GM23248 (cell line): ENCODE results near the gene RNF214. TPM values are rescaled to one million over a fixed set of nuclear protein-coding genes. Genes with fewer than 3 reads are reported as not detected.

ENCODE experiments used
- DNase-seq: peaks from one replicate; pipeline ENCODE4 v3.0.0-alpha.2; 2015
- H2AFZ ChIP-seq: fragments of 200-600 bp; sonication (generic); 2 replicates; pipeline ENCODE4 v1.6.1; 2016; ENCODE audit warnings: antibody characterized with exemption
- H3F3A ChIP-seq: fragments of 200-600 bp; sonication (generic); 2 replicates; pipeline ENCODE4 v1.6.1; 2016; ENCODE audit warnings: mild to moderate bottlenecking, antibody characterized with exemption, mixed run types; ENCODE audit not compliant: insufficient read depth
- H3K27ac ChIP-seq: fragments of 200-600 bp; sonication (generic); 2 replicates; pipeline ENCODE4 v1.5.1; 2016; ENCODE audit warnings: mild to moderate bottlenecking
- H3K27me3 ChIP-seq: fragments of 200-600 bp; sonication (generic); replicated peaks from 2 replicates; pipeline ENCODE4 v1.6.1; 2016; ENCODE audit warnings: mild to moderate bottlenecking; ENCODE audit not compliant: insufficient read depth
- H3K36me3 ChIP-seq: fragments of 200-600 bp; sonication (generic); 2 replicates; pipeline ENCODE4 v1.6.1; 2016; ENCODE audit warnings: low read depth, mild to moderate bottlenecking
- H3K4me1 ChIP-seq: fragments of 200-600 bp; sonication (generic); 2 replicates; pipeline ENCODE4 v1.6.1; 2016; ENCODE audit warnings: mild to moderate bottlenecking; ENCODE audit not compliant: insufficient read depth
- H3K4me2 ChIP-seq: fragments of 200-600 bp; sonication (generic); one replicate; pipeline ENCODE4 v1.6.1; 2016; ENCODE audit warnings: mild to moderate bottlenecking; ENCODE audit not compliant: unreplicated experiment
- H3K4me3 ChIP-seq: fragments of 200-600 bp; sonication (generic); 2 replicates; pipeline ENCODE4 v1.5.1; 2016; ENCODE audit warnings: mild to moderate bottlenecking
- H3K79me2 ChIP-seq: fragments of 200-600 bp; sonication (generic); 2 replicates; pipeline ENCODE4 v1.6.1; 2016; ENCODE audit warnings: mild to moderate bottlenecking; ENCODE audit not compliant: insufficient read depth
- H3K9ac ChIP-seq: fragments of 200-600 bp; sonication (generic); 2 replicates; pipeline ENCODE4 v1.6.1; 2016; ENCODE audit warnings: mild to moderate bottlenecking
- H3K9me2 ChIP-seq: fragments of 200-600 bp; sonication (generic); 2 replicates; pipeline ENCODE4 v1.6.1; 2016; ENCODE audit warnings: mixed run types, mild to moderate bottlenecking, moderate library complexity; ENCODE audit not compliant: insufficient read depth
- H3K9me3 ChIP-seq: fragments of 200-600 bp; sonication (generic); one replicate; pipeline ENCODE4 v1.6.1; 2017; ENCODE audit warnings: low read depth
- H4K20me1 ChIP-seq: fragments of 200-600 bp; sonication (generic); 2 replicates; pipeline ENCODE4 v1.6.0; 2016; ENCODE audit not compliant: insufficient read depth
- EZH2 ChIP-seq: fragments of 200-600 bp; sonication (generic); IDR thresholded peaks from 2 replicates; pipeline ENCODE4 v1.6.1; 2018; ENCODE audit warnings: antibody characterized with exemption, mild to moderate bottlenecking; ENCODE audit not compliant: insufficient read depth, poor library complexity, severe bottlenecking
- EZH2phosphoT487 ChIP-seq: fragments of 200-600 bp; sonication (generic); IDR thresholded peaks from 2 replicates; pipeline ENCODE4 v1.6.1; 2018; ENCODE audit warnings: antibody characterized with exemption, moderate library complexity, mild to moderate bottlenecking, low read depth; ENCODE audit not compliant: insufficient read depth
- WGBS, 2 experiments: methylation state at CpG; one replicate each; pipeline ENCODE4 v1.1.6; 2015 to 2017; ENCODE audit warnings: low lambda C conversion rate in 2 of 2, low coverage in 1 of 2; ENCODE audit errors: missing lambda C conversion rate in 2 of 2; 5-methylcytosine and 5-hydroxymethylcytosine counted together
- in situ Hi-C: fragments of 300-500 bp; cut with MboI; formaldehyde crosslinking; loops from 2 replicates; pipeline ENCODE4 v1.15.0; 2020
- polyA plus RNA-seq: library from polyadenylated mRNA; unstranded; fragments of >200 nt; fragmentation: Nextera tagmentation; extraction: Ambion mirVana; gene quantifications from 2 replicates; pipeline ENCODE4 v1.2.1, GENCODE V29; 2016
- total RNA-seq: library from RNA; depleted of rRNA; stranded (reverse); fragments of >200 nt; shearing (Covaris generic); gene quantifications from 2 replicates; pipeline ENCODE4 v1.2.3, GENCODE V29; 2014

RNF214 gene
- total and polyA plus RNA-seq, 2 experiments from 2014 or later = 5.8 to 11.3 TPM

DNA sequence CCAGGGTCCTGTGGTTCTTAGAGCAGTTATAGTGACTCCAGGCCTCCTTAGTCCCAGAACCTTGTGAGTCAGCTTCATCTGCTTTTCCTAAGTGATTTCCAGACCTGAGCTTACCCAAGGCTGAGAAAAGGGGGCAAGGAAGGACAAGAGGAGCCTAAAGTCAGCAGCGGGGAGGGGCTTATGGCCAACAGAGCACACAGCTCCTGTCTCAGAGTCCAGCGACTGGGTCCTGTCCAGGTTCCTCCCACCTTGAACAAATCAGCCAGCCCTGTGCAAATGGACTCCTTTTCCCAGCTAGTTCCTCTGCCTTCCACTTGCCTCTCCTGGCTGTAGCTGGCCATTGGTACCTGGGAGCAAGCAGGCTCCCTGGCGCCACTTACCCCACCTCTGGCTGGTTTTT is 72.7 kb downstream of the RNF214 start:
- H3K9ac ChIP-seq = no peak overlapping the region
- no peaks in the 10 kb centered on the region for H3K36me3 ChIP-seq
- no peak overlapping the region for H3K27ac ChIP-seq
- no peak for DNase-seq
- no peaks in the 10 kb centered on the region for H3K27me3 ChIP-seq
- H3K4me1 ChIP-seq = peaks cover 12% of the 10 kb centered on the region
- H3F3A ChIP-seq = no peaks in the 10 kb centered on the region
- H4K20me1 ChIP-seq = no peaks in the 10 kb centered on the region
- H3K9me3 ChIP-seq = no peaks in the 10 kb centered on the region
- in situ Hi-C loops = no loop called here
- H2AFZ ChIP-seq = no peak overlapping the region
- H3K79me2 ChIP-seq = peaks cover 3% of the 10 kb centered on the region; the same call in 1 of the 2 replicates
- 97 to 100% methylated on average over 3 of the region's 3 CpGs for WGBS, 2 experiments
- no peak overlapping the region for H3K4me3 ChIP-seq
- no peak overlapping the region for H3K4me2 ChIP-seq
- TF ChIP-seq EZH2phosphoT487 = no peak
- no peak for TF ChIP-seq EZH2
- H3K9me2 ChIP-seq = no peaks in the 10 kb centered on the region

DNA sequence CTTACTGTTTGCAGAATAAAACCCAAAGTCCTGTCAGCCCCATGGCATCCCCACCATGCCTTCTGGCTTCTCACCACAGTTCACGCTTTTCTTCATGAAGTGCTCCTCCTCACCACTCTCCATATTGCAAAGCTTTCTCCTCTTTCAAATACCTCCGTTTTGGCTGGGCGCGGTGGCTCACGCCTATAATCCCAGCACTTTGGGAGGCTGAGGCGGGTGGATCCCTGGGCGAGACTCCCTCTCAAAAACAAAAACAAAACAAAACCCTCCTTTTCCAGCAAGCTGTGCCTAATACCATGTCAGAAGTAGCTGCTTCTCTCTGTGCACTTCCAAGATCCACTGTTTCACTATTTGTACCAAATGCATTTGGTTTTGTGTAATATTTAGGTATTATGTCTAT is 76.8 kb downstream of the RNF214 start:
- no peak for DNase-seq
- WGBS, 2 experiments = 97 to 99% methylated on average over 7 of the region's 7 CpGs
- Histone ChIP-seq H3K9me3 (no peaks in the 10 kb centered on the region), H3K4me1 (peaks cover 9% of the 10 kb centered on the region), H3K4me2 (no peak overlapping the region), H3K27me3 (no peaks in the 10 kb centered on the region), H3K36me3 (no peaks in the 10 kb centered on the region), H3K9ac (no peak overlapping the region), H3K27ac (no peak overlapping the region), H2AFZ (no peak overlapping the region), H4K20me1 (no peaks in the 10 kb centered on the region), H3K9me2 (no peaks in the 10 kb centered on the region), H3F3A (no peaks in the 10 kb centered on the region), H3K4me3 (no peak overlapping the region), H3K79me2 (peaks cover 26% of the 10 kb centered on the region)
- in situ Hi-C loops = no loop called here
- no peak for TF ChIP-seq EZH2phosphoT487
- TF ChIP-seq EZH2 = no peak

DNA sequence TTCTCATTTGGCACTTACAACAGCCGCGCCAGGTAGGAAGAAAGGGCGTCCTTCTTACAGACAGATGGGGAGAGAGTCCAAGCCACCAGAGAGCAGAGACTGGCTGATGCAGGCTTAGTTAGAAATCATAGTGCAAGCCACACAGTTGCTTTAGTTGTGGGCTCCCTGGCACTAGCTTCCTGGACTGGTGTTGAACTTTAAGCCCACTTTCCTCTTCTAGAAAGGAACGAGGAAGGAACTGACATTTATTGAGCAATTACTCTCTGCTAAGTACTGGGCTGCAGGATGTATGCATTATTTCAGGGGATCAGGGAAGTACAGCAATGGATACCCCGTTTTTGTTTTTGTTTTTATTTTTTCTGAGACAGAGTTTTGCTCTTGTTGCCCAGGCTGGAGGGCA is 80.6 kb downstream of the RNF214 start:
- no peak overlapping the region for H2AFZ ChIP-seq
- in situ Hi-C loops = no loop called here

DNA sequence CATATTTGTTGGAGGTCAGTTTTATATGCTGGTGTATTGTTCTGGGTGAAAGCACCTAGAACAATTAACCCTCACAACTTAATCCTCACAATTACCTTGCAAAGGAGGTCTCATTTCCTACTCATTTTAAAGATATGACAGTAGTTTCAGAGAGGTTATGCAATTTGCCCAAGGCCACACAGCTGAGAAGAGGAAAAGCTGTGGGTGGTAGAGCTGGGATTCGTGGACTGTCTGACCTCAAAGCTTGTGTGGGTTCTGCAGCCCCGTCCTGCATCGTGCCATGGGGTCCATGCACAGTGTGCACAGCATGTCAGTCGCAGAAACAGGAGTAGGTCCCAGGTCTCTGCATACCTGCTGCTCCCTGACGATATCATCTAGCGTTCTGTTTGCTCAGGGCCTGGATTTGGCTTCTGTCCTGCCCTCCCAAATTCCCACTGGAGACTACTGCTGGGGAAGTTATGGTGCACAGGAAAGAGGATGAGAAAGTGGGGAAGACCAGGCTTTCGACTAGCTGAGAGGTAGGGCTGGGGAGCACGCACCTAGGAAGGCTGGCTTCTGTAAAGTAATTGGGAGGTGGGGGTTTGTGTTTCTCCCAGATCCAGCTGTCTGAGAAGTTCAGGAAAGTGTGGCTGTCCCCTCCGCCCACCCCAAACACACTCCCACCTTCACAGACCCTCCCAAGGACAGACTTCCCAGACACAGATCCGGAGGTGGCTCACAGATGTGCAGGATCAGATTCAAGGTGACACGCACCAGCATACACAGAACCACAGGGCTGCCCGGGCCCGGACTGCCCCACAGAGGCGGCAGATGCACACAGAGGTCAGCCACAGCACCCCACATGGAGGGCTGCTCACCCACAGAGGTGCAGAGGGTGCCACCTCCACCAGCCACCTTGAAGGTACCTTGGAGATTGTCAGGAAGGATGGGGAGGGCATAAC is 81.6 kb downstream of the RNF214 start:
- WGBS, 2 experiments = 68 to 72% methylated on average over 14 of the region's 14 CpGs
- Histone ChIP-seq H3K9ac (peak overlapping the region; percentile 81), H2AFZ (peak overlapping the region; percentile 99; the same call in 1 of the 2 replicates), H3K27ac (no peak overlapping the region), H3K79me2 (peaks cover 41% of the 10 kb centered on the region), H4K20me1 (no peaks in the 10 kb centered on the region), H3K27me3 (no peaks in the 10 kb centered on the region), H3K4me3 (peak overlapping the region; percentile 95), H3K36me3 (no peaks in the 10 kb centered on the region), H3K9me2 (no peaks in the 10 kb centered on the region), H3F3A (0 out of 2 replicates have a peak, but pooled peaks cover 5% of the 10 kb centered on the region), H3K9me3 (no peaks in the 10 kb centered on the region), H3K4me1 (peaks cover 29% of the 10 kb centered on the region), H3K4me2 (peak overlapping the region; percentile 91)
- in situ Hi-C loops = no loop called here
- no peak for DNase-seq
- TF ChIP-seq EZH2 (no peak), EZH2phosphoT487 (no peak)

More for the DNA sequence above, 80.6 kb downstream of the RNF214 start:
- Histone ChIP-seq H3K4me3 (no peak overlapping the region), H3K79me2 (peaks cover 41% of the 10 kb centered on the region), H3K4me1 (peaks cover 25% of the 10 kb centered on the region), H3K27me3 (no peaks in the 10 kb centered on the region), H3K4me2 (no peak overlapping the region), H4K20me1 (no peaks in the 10 kb centered on the region), H3K36me3 (no peaks in the 10 kb centered on the region), H3K27ac (no peak overlapping the region), H3F3A (no peaks in the 10 kb centered on the region), H3K9me3 (no peaks in the 10 kb centered on the region), H3K9me2 (no peaks in the 10 kb centered on the region), H3K9ac (no peak overlapping the region)
- no peak for DNase-seq
- TF ChIP-seq EZH2 (no peak), EZH2phosphoT487 (no peak)
- 85 to 89% methylated on average over 5 of the region's 5 CpGs for WGBS, 2 experiments
